VCaP (cell line): ENCODE results near the gene BCL2A1.
"Not testable (repeated sequence)": the region's sequence is repeated elsewhere in the genome, so short reads cannot be mapped to it uniquely, and the experiment has no call there.

Source experiments
- H3K27ac ChIP-seq: fragments of 450-650 bp; 2 replicates; pipeline ENCODE4 v1.5.1; 2017
- CTCF ChIP-seq: fragments of 450-650 bp; conservative IDR thresholded peaks from 2 replicates; pipeline ENCODE4 v1.5.1; 2017; ENCODE audit warnings: mild to moderate bottlenecking, moderate library complexity

The BCL2A1 gene

GRCh38 chr15:80011596-80011995, 40.6 kb upstream of the BCL2A1 start:
- no peak for TF ChIP-seq CTCF
- H3K27ac ChIP-seq: no peak overlapping the region

GRCh38 chr15:80011041-80011523, 40.1 kb upstream of the BCL2A1 start:
- H3K27ac ChIP-seq: not testable (repeated sequence)

GRCh38 chr15:80010131-80010673, 39.2 kb upstream of the BCL2A1 start:
- H3K27ac ChIP-seq: no peak overlapping the region
- TF ChIP-seq CTCF: no peak

GRCh38 chr15:80007532-80007931, 36.5 kb upstream of the BCL2A1 start:
- H3K27ac ChIP-seq: no peak overlapping the region
- no peak for TF ChIP-seq CTCF

- no peak for TF ChIP-seq CTCF
Measured at GRCh38 chr15:80006946-80007345, 36.0 kb upstream of the BCL2A1 start.

GRCh38 chr15:80003934-80004472, 33.0 kb upstream of the BCL2A1 start:
- no peak for TF ChIP-seq CTCF
- H3K27ac ChIP-seq: peak overlapping the region; percentile 26; the same call in 1 of the 2 replicates

More at GRCh38 chr15:80006946-80007345, 36.0 kb upstream of the BCL2A1 start:
- no peak overlapping the region for H3K27ac ChIP-seq

- TF ChIP-seq CTCF: no peak
- H3K27ac ChIP-seq: peak overlapping the region; percentile 26; the same call in 1 of the 2 replicates
Measured at GRCh38 chr15:80003171-80003570, 32.2 kb upstream of the BCL2A1 start.

- peak overlapping the region; percentile 57 for H3K27ac ChIP-seq
- TF ChIP-seq CTCF: no peak
Measured at GRCh38 chr15:80002267-80002666, 31.3 kb upstream of the BCL2A1 start.
